Measurements from ENCODE around the gene CREB3L2. TPM values are rescaled to one million over a fixed set of nuclear protein-coding genes. Genes with fewer than 3 reads are reported as not detected.

Gene CREB3L2
- total RNA-seq, 4 donors from 2014 or later: 33.1 to 59.1 (median 43.3) TPM

DNA sequence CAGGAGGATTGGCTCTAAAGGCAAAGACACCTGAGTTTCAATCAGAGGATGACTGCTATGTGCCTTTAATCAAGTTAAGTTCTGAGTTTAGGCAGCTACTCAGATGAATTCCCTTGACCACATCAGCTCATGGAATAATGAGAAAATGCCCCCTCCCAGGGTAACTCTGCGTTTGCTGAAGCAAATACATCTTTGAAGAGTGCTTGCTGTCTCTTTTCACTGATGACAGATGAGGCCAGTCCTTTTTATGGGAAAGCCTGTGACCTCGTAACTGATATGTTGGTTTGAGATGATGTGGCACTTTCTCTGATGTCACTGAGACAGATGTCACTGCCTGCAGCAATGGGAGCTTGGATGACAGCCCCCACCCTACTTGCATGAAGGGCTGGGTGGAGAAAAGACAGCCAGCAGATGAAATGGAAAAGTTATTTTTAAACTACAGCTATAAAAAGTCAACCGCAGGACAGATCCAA lies 111.4 kb downstream of the CREB3L2 start:
- Histone ChIP-seq H3K4me1 (peaks cover 0 to 30% (median 6%) of the 10 kb centered on the region in 3 donors), H3K27ac (no peak overlapping the region), H3K9me3 (no peaks in the 10 kb centered on the region), H3K27me3 (no peaks in the 10 kb centered on the region), H3K36me3 (peaks cover 0 to 58% of the 10 kb centered on the region in 2 donors), H3K4me3 (no peak overlapping the region)
- TF ChIP-seq EP300 (IDR thresholded peaks at IDR 0.05): no peak
- TF ChIP-seq, protein P1, sequence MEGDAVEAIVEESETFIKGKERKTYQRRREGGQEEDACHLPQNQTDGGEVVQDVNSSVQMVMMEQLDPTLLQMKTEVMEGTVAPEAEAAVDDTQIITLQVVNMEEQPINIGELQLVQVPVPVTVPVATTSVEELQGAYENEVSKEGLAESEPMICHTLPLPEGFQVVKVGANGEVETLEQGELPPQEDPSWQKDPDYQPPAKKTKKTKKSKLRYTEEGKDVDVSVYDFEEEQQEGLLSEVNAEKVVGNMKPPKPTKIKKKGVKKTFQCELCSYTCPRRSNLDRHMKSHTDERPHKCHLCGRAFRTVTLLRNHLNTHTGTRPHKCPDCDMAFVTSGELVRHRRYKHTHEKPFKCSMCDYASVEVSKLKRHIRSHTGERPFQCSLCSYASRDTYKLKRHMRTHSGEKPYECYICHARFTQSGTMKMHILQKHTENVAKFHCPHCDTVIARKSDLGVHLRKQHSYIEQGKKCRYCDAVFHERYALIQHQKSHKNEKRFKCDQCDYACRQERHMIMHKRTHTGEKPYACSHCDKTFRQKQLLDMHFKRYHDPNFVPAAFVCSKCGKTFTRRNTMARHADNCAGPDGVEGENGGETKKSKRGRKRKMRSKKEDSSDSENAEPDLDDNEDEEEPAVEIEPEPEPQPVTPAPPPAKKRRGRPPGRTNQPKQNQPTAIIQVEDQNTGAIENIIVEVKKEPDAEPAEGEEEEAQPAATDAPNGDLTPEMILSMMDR (IDR thresholded peaks at IDR 0.05): no peak
- no peak for TF ChIP-seq POLR2A (IDR thresholded peaks at IDR 0.05)
- TF ChIP-seq POLR2AphosphoS5 (IDR thresholded peaks at IDR 0.05): no peak
- WGBS, 2 donors (ENCODE audit: low coverage in 1 of 2): 29 to 39% methylated on average over 2 of the region's 3 CpGs
- ATAC-seq: no peak

DNA sequence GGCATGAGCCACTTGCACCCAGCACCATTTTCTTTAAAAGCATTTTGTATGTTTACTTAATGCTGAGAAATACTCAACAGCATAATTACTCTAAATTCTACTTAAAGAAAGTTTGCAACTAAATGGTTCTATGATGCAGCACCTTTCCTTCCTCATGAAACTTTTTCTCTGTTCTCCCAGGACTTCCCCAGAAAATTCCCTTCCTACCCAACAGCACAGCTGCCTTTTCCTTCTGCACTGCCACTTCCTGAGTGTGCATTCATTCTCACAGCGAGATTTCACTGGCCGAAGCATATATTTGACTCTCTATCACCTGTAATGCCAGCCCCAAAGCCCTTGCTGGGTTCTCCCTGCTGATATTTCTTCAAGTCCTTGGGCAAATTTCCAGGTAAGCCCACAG lies 113.6 kb downstream of the CREB3L2 start:
- Histone ChIP-seq H3K27me3 (no peaks in the 10 kb centered on the region), H3K36me3 (peaks cover 0 to 58% of the 10 kb centered on the region in 2 donors), H3K27ac (no peak overlapping the region), H3K9me3 (no peaks in the 10 kb centered on the region), H3K4me3 (no peak overlapping the region), H3K4me1 (peaks cover 0 to 31% (median 6%) of the 10 kb centered on the region in 3 donors)
- no peak for ATAC-seq
- TF ChIP-seq POLR2A (IDR thresholded peaks at IDR 0.05): no peak
- no peak for TF ChIP-seq POLR2AphosphoS5 (IDR thresholded peaks at IDR 0.05)
- TF ChIP-seq, protein P1 (IDR thresholded peaks at IDR 0.05): no peak
- TF ChIP-seq EP300 (IDR thresholded peaks at IDR 0.05): no peak
- 73 to 92% methylated on average over 2 of the region's 2 CpGs for WGBS, 2 donors (ENCODE audit: low coverage in 1 of 2)

DNA sequence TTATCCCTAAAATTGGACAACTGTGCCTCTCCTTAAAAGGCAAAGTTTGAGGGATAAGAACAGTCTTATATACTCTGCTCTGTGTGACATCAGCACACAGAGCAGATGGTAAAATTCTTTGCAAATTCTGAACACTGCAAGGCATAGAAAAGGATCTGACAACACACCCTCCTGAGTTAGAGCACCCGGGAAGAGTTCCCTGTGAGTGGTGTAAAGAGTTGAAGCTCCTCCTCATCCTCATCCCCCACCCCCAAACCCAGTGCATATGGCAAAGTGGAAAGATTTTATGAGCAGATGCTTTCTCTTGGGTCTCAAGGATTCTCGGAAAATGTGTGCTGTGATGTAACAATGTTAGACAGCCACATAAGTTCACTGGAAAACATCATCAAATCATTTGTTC lies 115.1 kb downstream of the CREB3L2 start:
- H3K27ac ChIP-seq: peak overlapping the region in 3 of 4 donors; percentile 27 to 71 (median 57)
- ATAC-seq: peak; percentile 39
- H3K4me3 ChIP-seq: no peak overlapping the region
- TF ChIP-seq POLR2A (IDR thresholded peaks at IDR 0.05): no peak
- TF ChIP-seq, protein P1 (IDR thresholded peaks at IDR 0.05): no peak
- no peak for TF ChIP-seq EP300 (IDR thresholded peaks at IDR 0.05)
- no peak for TF ChIP-seq POLR2AphosphoS5 (IDR thresholded peaks at IDR 0.05)
- peaks cover 0 to 31% (median 6%) of the 10 kb centered on the region in 3 donors for H3K4me1 ChIP-seq
- peaks cover 0 to 6% (median 0%) of the 10 kb centered on the region in 3 donors for H3K9me3 ChIP-seq
- H3K36me3 ChIP-seq: peaks cover 0 to 69% of the 10 kb centered on the region in 2 donors
- WGBS, 2 donors (ENCODE audit: low coverage in 1 of 2): 22 to 44% methylated on average over 2 of the region's 2 CpGs
- H3K27me3 ChIP-seq: no peaks in the 10 kb centered on the region

DNA sequence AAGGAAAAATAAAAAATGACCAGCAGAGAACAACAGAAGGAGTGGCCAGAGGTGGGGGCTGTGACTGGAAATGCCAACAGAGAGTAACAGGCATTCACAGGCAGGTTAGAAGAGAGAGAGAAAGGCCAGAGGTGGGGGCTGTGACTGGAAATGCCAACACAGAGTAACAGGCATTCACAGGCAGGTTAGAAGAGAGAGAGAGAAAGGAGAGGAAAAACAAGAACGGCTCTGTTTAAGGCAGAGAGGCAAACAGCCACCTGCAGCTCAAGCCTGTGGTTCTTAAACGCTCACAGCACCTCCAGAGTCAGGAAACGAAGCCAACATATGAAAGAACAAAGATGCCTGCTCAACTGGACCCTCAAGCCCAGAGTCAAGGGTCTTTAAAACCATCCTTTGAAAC lies 115.6 kb downstream of the CREB3L2 start:
- no peak for ATAC-seq
- TF ChIP-seq, protein P1 (IDR thresholded peaks at IDR 0.05): no peak
- TF ChIP-seq EP300 (IDR thresholded peaks at IDR 0.05): no peak
- no peak for TF ChIP-seq POLR2AphosphoS5 (IDR thresholded peaks at IDR 0.05)
- no peak for TF ChIP-seq POLR2A (IDR thresholded peaks at IDR 0.05)
- Histone ChIP-seq H3K9me3 (peaks cover 0 to 9% (median 0%) of the 10 kb centered on the region in 3 donors), H3K4me3 (no peak overlapping the region), H3K27me3 (no peaks in the 10 kb centered on the region), H3K36me3 (peaks cover 0 to 69% of the 10 kb centered on the region in 2 donors), H3K4me1 (peaks cover 0 to 31% (median 6%) of the 10 kb centered on the region in 3 donors), H3K27ac (peak overlapping the region in 3 of 4 donors; percentile 27 to 71 (median 68))
- 47 to 52% methylated on average over 3 of the region's 3 CpGs for WGBS, 2 donors (ENCODE audit: low coverage in 1 of 2)

DNA sequence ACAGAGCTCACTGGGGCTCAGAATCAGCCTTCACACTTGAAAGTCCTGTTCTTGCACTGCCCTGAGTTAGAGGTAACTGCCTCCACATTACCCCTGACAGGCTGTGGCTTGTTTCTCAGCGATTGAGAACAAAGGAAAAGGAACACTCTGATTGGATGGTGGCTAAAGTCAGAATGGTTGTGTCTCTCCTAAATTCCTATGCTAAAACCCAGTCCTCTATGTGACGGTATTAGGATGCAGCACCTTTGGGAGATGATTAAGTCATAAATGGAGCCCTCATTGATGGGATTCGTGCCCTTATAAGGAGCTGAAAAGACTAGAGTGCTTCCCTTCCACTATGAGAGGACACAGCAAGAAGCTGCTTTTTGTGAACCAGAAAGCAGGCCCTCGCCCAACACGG lies 116.2 kb downstream of the CREB3L2 start:
- Histone ChIP-seq H3K4me3 (no peak overlapping the region), H3K9me3 (peaks cover 0 to 9% (median 0%) of the 10 kb centered on the region in 3 donors), H3K36me3 (peaks cover 0 to 75% of the 10 kb centered on the region in 2 donors), H3K27ac (peak overlapping the region in 3 of 4 donors; percentile 27 to 71 (median 68)), H3K27me3 (no peaks in the 10 kb centered on the region), H3K4me1 (peaks cover 0 to 26% (median 4%) of the 10 kb centered on the region in 3 donors)
- no peak for ATAC-seq
- TF ChIP-seq POLR2AphosphoS5 (IDR thresholded peaks at IDR 0.05) (no peak), POLR2A (IDR thresholded peaks at IDR 0.05) (no peak), EP300 (IDR thresholded peaks at IDR 0.05) (no peak)
- TF ChIP-seq, protein P1 (IDR thresholded peaks at IDR 0.05): no peak
- 60 to 64% methylated on average over 1 to 2 of the region's 5 CpGs for WGBS, 2 donors (ENCODE audit: low coverage in 1 of 2)
